Ovary (tissue), 3 donors: ENCODE data around the gene CDK5RAP3.

Experiments
- EP300 ChIP-seq: sonication (generic); formaldehyde crosslinking; IDR thresholded peaks from one replicate; pipeline ENCODE4 v1.6.1; 2017; ENCODE audit warnings: antibody characterized with exemption
- POLR2A ChIP-seq: fragments of 450-650 bp; IDR thresholded peaks from one replicate; pipeline ENCODE4 v1.6.1; 2017; ENCODE audit warnings: antibody characterized with exemption, mild to moderate bottlenecking, moderate library complexity
- TF ChIP-seq, protein P1 (sequence below), 3 donors: fragments of 450-650 bp in 2 of 3; fragments of 200-600 bp in 1 of 3; IDR thresholded peaks; one replicate each; pipeline versions ENCODE4 v1.5.1 to v1.8.0; 2016 to 2022; ENCODE audit warnings: antibody characterized with exemption in 3 of 3, mild to moderate bottlenecking in 1 of 3
- donor health status: DM: no; HTN: no; CAD: no.

DNA sequence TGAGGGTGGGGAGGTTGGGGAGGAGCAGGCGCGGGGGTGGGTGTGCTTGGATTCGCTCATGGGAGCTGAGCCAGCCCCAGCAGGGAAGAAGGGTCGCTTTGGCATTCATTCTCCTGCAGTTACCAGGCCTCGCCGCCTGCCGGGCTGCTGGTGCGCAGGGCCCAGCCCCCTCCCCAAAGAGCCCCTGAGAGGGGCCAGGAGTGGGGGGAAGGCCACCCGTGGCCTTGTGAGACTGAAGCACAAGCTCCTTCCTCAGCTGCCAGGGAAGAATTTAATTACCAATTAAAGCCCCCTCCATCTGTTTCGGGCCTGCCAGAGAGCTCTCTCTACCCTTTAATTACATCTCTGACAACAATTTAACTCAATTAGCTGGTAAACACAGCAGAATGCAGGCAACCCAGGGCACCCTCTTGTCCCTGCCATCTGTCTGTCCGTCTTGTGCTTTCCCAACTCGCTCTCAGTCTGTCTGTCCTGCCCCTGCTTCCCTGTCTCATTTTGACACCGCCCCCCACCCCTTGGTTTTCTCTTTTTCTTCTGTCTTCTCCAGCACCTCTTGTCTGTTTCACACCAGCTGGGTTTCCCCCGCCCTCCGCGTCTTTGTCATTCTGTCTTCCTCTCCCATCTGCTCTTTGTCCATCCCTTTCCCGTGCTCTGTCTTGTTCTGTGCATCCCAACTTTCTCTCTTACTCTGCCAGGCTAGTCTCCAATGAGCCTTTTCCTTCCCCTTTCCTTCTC is 32.7 kb downstream of the CDK5RAP3 start:
- no peak for TF ChIP-seq POLR2A
- TF ChIP-seq, protein P1, sequence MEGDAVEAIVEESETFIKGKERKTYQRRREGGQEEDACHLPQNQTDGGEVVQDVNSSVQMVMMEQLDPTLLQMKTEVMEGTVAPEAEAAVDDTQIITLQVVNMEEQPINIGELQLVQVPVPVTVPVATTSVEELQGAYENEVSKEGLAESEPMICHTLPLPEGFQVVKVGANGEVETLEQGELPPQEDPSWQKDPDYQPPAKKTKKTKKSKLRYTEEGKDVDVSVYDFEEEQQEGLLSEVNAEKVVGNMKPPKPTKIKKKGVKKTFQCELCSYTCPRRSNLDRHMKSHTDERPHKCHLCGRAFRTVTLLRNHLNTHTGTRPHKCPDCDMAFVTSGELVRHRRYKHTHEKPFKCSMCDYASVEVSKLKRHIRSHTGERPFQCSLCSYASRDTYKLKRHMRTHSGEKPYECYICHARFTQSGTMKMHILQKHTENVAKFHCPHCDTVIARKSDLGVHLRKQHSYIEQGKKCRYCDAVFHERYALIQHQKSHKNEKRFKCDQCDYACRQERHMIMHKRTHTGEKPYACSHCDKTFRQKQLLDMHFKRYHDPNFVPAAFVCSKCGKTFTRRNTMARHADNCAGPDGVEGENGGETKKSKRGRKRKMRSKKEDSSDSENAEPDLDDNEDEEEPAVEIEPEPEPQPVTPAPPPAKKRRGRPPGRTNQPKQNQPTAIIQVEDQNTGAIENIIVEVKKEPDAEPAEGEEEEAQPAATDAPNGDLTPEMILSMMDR (IDR thresholded peaks at IDR 0.05): no peak
- no peak for TF ChIP-seq EP300
